Psoas muscle (tissue), 8 donors: ENCODE results near the gene MS4A4E. TPM values are rescaled to one million over a fixed set of nuclear protein-coding genes. Genes with fewer than 3 reads are reported as not detected.

Source experiments
- ATAC-seq, 4 donors: fragments of 200-7000 bp; cut with Tn5 transposase; one replicate each; pipeline ENCODE4 v1.9.1; 2020; ENCODE audit warnings: moderate library complexity in 3 of 4, mild to moderate bottlenecking in 2 of 4
- DNase-seq, 2 donors: peaks; one replicate each; pipeline ENCODE4 v3.0.0-alpha.2; 2020
- H3K27ac ChIP-seq: fragments of 200-600 bp; one replicate; pipeline ENCODE4 v1.8.0; 2022
- H3K27me3 ChIP-seq, 3 donors: fragments of 200-600 bp in 1 of 3; one replicate each; pipeline versions ENCODE4 v1.6.1 to v1.8.0; 2013 to 2022; ENCODE audit warnings: low read length in 2 of 3, mild to moderate bottlenecking in 2 of 3, moderate library complexity in 1 of 3; ENCODE audit not compliant: insufficient read depth in 3 of 3
- H3K36me3 ChIP-seq, 2 donors: fragments of 200-600 bp in 1 of 2; one replicate each; pipeline versions ENCODE4 v1.6.1 to v1.8.0; 2013 to 2022; ENCODE audit warnings: low read depth in 1 of 2, mild to moderate bottlenecking in 1 of 2, moderate library complexity in 1 of 2; ENCODE audit not compliant: insufficient read depth in 1 of 2
- H3K4me1 ChIP-seq: fragments of 200-600 bp; one replicate; pipeline ENCODE4 v1.8.0; 2022
- H3K4me3 ChIP-seq: fragments of 200-600 bp; one replicate; pipeline ENCODE4 v1.8.0; 2022; ENCODE audit warnings: mild to moderate bottlenecking
- H3K9me3 ChIP-seq: fragments of 200-600 bp; one replicate; pipeline ENCODE4 v1.8.0; 2022
- CTCF ChIP-seq: fragments of 200-600 bp; IDR thresholded peaks from one replicate; pipeline ENCODE4 v1.8.0; 2022; ENCODE audit warnings: antibody characterized with exemption
- WGBS, 3 donors: extraction: QIAGEN DNeasy Blood & Tissue Kit; methylation state at CpG; one replicate each; pipeline versions ENCODE4 v1.1.6 to v1.1.7; 2013; 5-methylcytosine and 5-hydroxymethylcytosine counted together
- intact Hi-C, 2 donors: fragments of 100-400 bp; cut with DNase I; formaldehyde crosslinking; loops; one replicate each; pipeline versions ENCODE4 v1.11.0 to v1.14.2; 2022
- polyA plus RNA-seq, 3 donors: library from polyadenylated mRNA; stranded (reverse); fragments of 200-250 nt; gene quantifications; one replicate each; pipeline ENCODE4 v1.2.3, GENCODE V29; 2013
- total RNA-seq, 4 donors: library from RNA; stranded (reverse); fragmentation: NEBNext Ultra II Directional in 2 of 4; extraction: Animal tissue kit (Norgen Biotek cat#: 25700) in 2 of 4; gene quantifications; one replicate each; pipeline versions ENCODE4 v1.2.1 to v1.2.4, GENCODE V29; 2021 to 2023
- donor health status: healthy with polysubstance abuse.
- donor health status: DM: no; HTN: no; CAD: no; lungs with moderate emphysema.
- donor health status: Bipolar disorder and iron deficiency.
- donor health status: healthy.
- donor health status: DM: yes; HTN: yes; CAD: no.
- donor health status: DM: no; HTN: no; CAD: no.
- donor health status: DM: no; HTN: no; CAD: no.
- donor health status: DM: yes; HTN: yes; CAD: no.

Gene MS4A4E
- total and polyA plus RNA-seq, 7 donors: 0.05 to 1.6 (median 0.47) TPM

- ATAC-seq (no peak), DNase-seq (no peak)
- Histone ChIP-seq H3K4me1 (no peaks in the 10 kb centered on the region), H3K9me3 (no peaks in the 10 kb centered on the region), H3K36me3 (no peaks in the 10 kb centered on the region), H3K27me3 (no peaks in the 10 kb centered on the region), H3K4me3 (no peak overlapping the region), H3K27ac (no peak overlapping the region)
- intact Hi-C loops: no loop called here
- WGBS, 3 donors: 64 to 85% (median 84%) methylated on average over 5 of the region's 5 CpGs
- no peak for TF ChIP-seq CTCF
Observed at GRCh38 chr11:60264644-60265043, 21.7 kb upstream of the MS4A4E start.

GRCh38 chr11:60263402-60263801 is 20.5 kb upstream of the MS4A4E start:
- Histone ChIP-seq H3K27me3 (no peaks in the 10 kb centered on the region), H3K9me3 (no peaks in the 10 kb centered on the region), H3K27ac (no peak overlapping the region), H3K4me3 (no peak overlapping the region), H3K36me3 (no peaks in the 10 kb centered on the region), H3K4me1 (no peaks in the 10 kb centered on the region)
- ATAC-seq (no peak), DNase-seq (no peak)
- intact Hi-C loops: no loop called here
- whole genome bisulfite sequencing, 3 donors: 78 to 85% (median 83%) methylated on average over 4 of the region's 4 CpGs
- TF ChIP-seq CTCF: no peak

- Histone ChIP-seq H3K27me3 (no peaks in the 10 kb centered on the region), H3K4me1 (no peaks in the 10 kb centered on the region), H3K9me3 (no peaks in the 10 kb centered on the region), H3K27ac (no peak overlapping the region), H3K4me3 (no peak overlapping the region), H3K36me3 (no peaks in the 10 kb centered on the region)
- DNase-seq (no peak), ATAC-seq (no peak)
- intact Hi-C loops: no loop called here
- TF ChIP-seq CTCF: no peak
- 68 to 88% (median 88%) methylated on average over 4 of the region's 4 CpGs for WGBS, 3 donors
Observed at GRCh38 chr11:60261014-60261413, 18.1 kb upstream of the MS4A4E start.

GRCh38 chr11:60257956-60258722 is 15.2 kb upstream of the MS4A4E start:
- Histone ChIP-seq H3K36me3 (no peaks in the 10 kb centered on the region), H3K27ac (no peak overlapping the region), H3K4me3 (no peak overlapping the region), H3K9me3 (no peaks in the 10 kb centered on the region), H3K4me1 (no peaks in the 10 kb centered on the region), H3K27me3 (no peaks in the 10 kb centered on the region)
- DNase-seq (no peak), ATAC-seq (no peak)
- TF ChIP-seq CTCF: no peak
- intact Hi-C loops: no loop called here
- 76 to 79% (median 79%) methylated on average over 4 of the region's 4 CpGs for WGBS, 3 donors
